Measurements from ENCODE around the gene GRIN2D.

GRIN2D gene

DNA sequence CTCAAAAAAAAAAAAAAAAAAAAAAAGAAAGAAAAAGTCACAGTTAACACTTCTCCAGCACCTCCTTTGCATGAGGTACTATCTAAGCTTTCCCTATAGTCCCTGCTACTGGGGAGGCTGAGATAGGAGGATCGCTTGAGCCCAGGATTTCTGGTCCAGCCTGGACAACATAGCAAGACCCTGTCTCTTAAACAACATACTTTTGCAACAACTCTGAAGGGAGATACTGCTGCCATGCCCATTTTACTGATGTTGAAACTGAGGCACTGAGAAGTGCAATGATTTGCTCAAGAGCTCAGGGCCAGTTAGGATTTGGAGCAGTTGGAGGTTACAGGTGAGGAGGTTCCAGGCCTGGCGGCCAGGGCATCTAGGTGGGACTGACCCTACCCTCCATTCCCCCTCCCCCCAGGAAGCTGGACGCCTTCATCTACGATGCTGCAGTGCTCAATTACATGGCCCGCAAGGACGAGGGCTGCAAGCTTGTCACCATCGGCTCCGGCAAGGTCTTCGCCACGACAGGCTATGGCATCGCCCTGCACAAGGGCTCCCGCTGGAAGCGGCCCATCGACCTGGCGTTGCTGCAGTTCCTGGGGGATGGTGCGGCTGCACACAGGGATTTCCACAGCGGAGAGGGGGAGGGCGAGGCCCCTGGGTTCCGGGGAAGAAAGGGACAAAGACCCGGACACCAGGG is 48.0 kb downstream of the GRIN2D start:
- DNase-seq (ENCODE audit: low read depth, low spot score), result no peak

DNA sequence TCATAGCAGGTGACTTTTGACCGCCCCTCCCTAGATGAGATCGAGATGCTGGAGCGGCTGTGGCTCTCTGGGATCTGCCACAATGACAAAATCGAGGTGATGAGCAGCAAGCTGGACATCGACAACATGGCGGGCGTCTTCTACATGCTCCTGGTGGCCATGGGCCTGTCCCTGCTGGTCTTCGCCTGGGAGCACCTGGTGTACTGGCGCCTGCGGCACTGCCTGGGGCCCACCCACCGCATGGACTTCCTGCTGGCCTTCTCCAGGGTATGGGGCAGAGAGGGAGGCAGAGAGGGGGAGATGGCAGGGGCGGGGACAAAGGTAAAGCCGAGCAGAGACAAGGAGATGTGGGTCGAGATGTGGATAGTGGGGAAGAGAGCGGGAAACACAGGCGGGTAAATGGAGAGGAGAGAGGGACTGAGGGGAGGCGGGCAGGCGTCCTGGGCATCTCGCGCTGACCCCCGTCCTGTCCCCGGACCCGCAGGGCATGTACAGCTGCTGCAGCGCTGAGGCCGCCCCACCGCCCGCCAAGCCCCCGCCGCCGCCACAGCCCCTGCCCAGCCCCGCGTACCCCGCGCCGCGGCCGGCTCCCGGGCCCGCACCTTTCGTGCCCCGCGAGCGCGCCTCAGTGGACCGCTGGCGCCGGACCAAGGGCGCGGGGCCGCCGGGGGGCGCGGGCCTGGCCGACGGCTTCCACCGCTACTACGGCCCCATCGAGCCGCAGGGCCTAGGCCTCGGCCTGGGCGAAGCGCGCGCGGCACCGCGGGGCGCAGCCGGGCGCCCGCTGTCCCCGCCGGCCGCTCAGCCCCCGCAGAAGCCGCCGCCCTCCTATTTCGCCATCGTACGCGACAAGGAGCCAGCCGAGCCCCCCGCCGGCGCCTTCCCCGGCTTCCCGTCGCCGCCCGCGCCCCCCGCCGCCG is 48.9 kb downstream of the GRIN2D start:
- DNase-seq (ENCODE audit: low read depth, low spot score), result no peak

GRCh38 chr19:48443256-48443655 is 49.8 kb downstream of the GRIN2D start:
- no peak for DNase-seq (ENCODE audit: low read depth, low spot score)

Data from iPS DF 19.7 (cell line).